Measurements from ENCODE around the gene C10orf105.

The C10orf105 gene

GRCh38 chr10:71675295-71675970 lies 44.1 kb downstream of the C10orf105 start:
- no peak for DNase-seq

GRCh38 chr10:71671994-71672946 lies 47.3 kb downstream of the C10orf105 start:
- no peak for DNase-seq

- no peak for DNase-seq
Measured at GRCh38 chr10:71667387-71667752, 52.2 kb downstream of the C10orf105 start.

GRCh38 chr10:71666639-71667386 lies 52.8 kb downstream of the C10orf105 start:
- no peak for DNase-seq

- DNase-seq: no peak
Measured at GRCh38 chr10:71665456-71665855, 54.1 kb downstream of the C10orf105 start.

- no peak for DNase-seq
Measured at GRCh38 chr10:71664585-71664984, 55.0 kb downstream of the C10orf105 start.

- no peak for DNase-seq
Measured at GRCh38 chr10:71663311-71663710, 56.3 kb downstream of the C10orf105 start.

- DNase-seq: no peak
Measured at GRCh38 chr10:71661779-71662336, 57.7 kb downstream of the C10orf105 start.
